ENCODE measurements around the gene BOLA3. TPM values are rescaled to one million over a fixed set of nuclear protein-coding genes. Genes with fewer than 3 reads are reported as not detected.
"Not testable (repeated sequence)": the region's sequence is repeated elsewhere in the genome, so short reads cannot be mapped to it uniquely, and the experiment has no call there.

BOLA3 gene
- polyA plus RNA-seq, 1 donor from 2014 or later = 89.1 TPM

DNA sequence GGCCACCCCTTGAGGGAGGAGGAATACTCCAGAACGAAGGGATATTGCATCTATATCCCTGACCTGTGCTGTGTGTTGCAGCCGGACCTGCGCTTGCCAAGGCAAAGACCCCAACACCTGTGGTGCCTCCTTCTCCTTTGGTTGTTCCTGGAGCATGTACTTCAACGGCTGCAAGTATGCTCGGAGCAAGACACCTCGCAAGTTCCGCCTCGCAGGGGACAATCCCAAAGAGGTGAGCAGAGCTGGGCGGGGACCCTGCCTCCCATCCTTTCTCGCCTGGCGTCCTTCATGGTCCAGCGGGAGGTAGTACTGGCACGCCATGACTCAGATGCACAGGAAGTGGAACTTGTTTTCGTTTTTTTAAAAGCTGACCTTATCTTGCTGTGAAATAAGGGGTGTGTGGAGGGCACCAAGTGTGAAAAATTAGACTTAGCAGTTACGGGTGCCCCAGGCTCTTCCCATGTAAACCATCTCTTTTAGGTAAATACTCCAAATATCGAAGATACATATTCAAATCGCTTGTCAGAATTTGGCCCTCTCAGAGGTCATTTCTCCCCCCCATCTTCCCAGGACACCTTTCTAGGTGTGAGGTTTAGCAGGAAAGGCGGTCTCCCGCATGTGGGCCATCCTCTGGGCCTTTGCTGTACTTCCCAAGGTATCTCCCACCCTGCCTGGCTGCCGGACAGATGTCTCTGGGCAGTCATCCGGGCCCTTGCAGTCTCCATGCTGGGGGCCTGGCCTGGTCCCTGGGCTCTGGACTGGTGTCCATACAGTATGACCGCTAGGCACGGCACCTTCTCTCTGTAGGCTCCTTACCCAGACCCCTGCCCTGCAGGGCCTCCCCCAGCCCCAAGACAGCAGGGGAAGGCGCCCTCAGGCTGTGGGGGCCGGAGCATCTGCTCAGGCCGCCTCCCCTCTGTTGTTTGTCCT, 57.6 kb downstream of the BOLA3 start:
- H3K9me3 ChIP-seq (ENCODE audit: low read length) = no peaks in the 10 kb centered on the region
- TF ChIP-seq SMC3 (conservative IDR thresholded peaks at IDR 0.05; ENCODE audit: poor library complexity) = no peak
- TF ChIP-seq TAF1 (IDR thresholded peaks at IDR 0.05; ENCODE audit: low read depth) = no peak
- TF ChIP-seq EP300 (conservative IDR thresholded peaks at IDR 0.05; ENCODE audit: poor library complexity, severe bottlenecking) = no peak
- no peak for TF ChIP-seq POLR2AphosphoS5 (IDR thresholded peaks at IDR 0.05)
- TF ChIP-seq, protein P1, sequence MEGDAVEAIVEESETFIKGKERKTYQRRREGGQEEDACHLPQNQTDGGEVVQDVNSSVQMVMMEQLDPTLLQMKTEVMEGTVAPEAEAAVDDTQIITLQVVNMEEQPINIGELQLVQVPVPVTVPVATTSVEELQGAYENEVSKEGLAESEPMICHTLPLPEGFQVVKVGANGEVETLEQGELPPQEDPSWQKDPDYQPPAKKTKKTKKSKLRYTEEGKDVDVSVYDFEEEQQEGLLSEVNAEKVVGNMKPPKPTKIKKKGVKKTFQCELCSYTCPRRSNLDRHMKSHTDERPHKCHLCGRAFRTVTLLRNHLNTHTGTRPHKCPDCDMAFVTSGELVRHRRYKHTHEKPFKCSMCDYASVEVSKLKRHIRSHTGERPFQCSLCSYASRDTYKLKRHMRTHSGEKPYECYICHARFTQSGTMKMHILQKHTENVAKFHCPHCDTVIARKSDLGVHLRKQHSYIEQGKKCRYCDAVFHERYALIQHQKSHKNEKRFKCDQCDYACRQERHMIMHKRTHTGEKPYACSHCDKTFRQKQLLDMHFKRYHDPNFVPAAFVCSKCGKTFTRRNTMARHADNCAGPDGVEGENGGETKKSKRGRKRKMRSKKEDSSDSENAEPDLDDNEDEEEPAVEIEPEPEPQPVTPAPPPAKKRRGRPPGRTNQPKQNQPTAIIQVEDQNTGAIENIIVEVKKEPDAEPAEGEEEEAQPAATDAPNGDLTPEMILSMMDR (IDR thresholded peaks at IDR 0.05; ENCODE audit: poor library complexity, severe bottlenecking) = no peak
- TF ChIP-seq RAD21 (conservative IDR thresholded peaks at IDR 0.05) = no peak
- no peak for TF ChIP-seq EZH2 (IDR thresholded peaks at IDR 0.05; ENCODE audit: borderline replicate concordance, insufficient read depth, low read length, poor library complexity, severe bottlenecking)
- TF ChIP-seq, protein P2, sequence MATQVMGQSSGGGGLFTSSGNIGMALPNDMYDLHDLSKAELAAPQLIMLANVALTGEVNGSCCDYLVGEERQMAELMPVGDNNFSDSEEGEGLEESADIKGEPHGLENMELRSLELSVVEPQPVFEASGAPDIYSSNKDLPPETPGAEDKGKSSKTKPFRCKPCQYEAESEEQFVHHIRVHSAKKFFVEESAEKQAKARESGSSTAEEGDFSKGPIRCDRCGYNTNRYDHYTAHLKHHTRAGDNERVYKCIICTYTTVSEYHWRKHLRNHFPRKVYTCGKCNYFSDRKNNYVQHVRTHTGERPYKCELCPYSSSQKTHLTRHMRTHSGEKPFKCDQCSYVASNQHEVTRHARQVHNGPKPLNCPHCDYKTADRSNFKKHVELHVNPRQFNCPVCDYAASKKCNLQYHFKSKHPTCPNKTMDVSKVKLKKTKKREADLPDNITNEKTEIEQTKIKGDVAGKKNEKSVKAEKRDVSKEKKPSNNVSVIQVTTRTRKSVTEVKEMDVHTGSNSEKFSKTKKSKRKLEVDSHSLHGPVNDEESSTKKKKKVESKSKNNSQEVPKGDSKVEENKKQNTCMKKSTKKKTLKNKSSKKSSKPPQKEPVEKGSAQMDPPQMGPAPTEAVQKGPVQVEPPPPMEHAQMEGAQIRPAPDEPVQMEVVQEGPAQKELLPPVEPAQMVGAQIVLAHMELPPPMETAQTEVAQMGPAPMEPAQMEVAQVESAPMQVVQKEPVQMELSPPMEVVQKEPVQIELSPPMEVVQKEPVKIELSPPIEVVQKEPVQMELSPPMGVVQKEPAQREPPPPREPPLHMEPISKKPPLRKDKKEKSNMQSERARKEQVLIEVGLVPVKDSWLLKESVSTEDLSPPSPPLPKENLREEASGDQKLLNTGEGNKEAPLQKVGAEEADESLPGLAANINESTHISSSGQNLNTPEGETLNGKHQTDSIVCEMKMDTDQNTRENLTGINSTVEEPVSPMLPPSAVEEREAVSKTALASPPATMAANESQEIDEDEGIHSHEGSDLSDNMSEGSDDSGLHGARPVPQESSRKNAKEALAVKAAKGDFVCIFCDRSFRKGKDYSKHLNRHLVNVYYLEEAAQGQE (IDR thresholded peaks at IDR 0.05; ENCODE audit: borderline replicate concordance) = no peak
- TF ChIP-seq MXI1 (conservative IDR thresholded peaks at IDR 0.05; ENCODE audit: poor library complexity, severe bottlenecking) = no peak
- no peak overlapping the region for H3K4me3 ChIP-seq (ENCODE audit: low read length)
- peaks cover 31% of the 10 kb centered on the region for H3K36me3 ChIP-seq (ENCODE audit: insufficient read depth, low read length)
- H3K27me3 ChIP-seq (ENCODE audit: insufficient read depth, low read depth, low read length) = no peaks in the 10 kb centered on the region
- H3K27ac ChIP-seq (ENCODE audit: low read length) = no peak overlapping the region
- no peak overlapping the region for H3K4me2 ChIP-seq (ENCODE audit: low read length)
- no peaks in the 10 kb centered on the region for H3F3A ChIP-seq (ENCODE audit: insufficient read depth, low read length, poor library complexity, severe bottlenecking)
- H3K9me2 ChIP-seq (ENCODE audit: insufficient read depth, low read length) = no peaks in the 10 kb centered on the region
- no peak overlapping the region for H3K9ac ChIP-seq (ENCODE audit: low read length)
- H3K79me2 ChIP-seq (replicated peaks; ENCODE audit: insufficient read depth, low read length) = no peaks in the 10 kb centered on the region
- no peak overlapping the region for H2AFZ ChIP-seq (ENCODE audit: low read depth, low read length)
- no peaks in the 10 kb centered on the region for H4K20me1 ChIP-seq (ENCODE audit: insufficient read depth)

GRCh38 chr2:74088676-74089075, 59.0 kb downstream of the BOLA3 start:
- not testable (repeated sequence) for H3F3A ChIP-seq (ENCODE audit: insufficient read depth, low read length, poor library complexity, severe bottlenecking); H3K27ac ChIP-seq (ENCODE audit: low read length); H4K20me1 ChIP-seq (ENCODE audit: insufficient read depth); H3K4me3 ChIP-seq (ENCODE audit: low read length); H3K9me2 ChIP-seq (ENCODE audit: insufficient read depth, low read length); H3K9ac ChIP-seq (ENCODE audit: low read length); H3K79me2 ChIP-seq (replicated peaks; ENCODE audit: insufficient read depth, low read length); H2AFZ ChIP-seq (ENCODE audit: low read depth, low read length); H3K27me3 ChIP-seq (ENCODE audit: insufficient read depth, low read depth, low read length); H3K9me3 ChIP-seq (ENCODE audit: low read length); H3K4me2 ChIP-seq (ENCODE audit: low read length)
- H3K36me3 ChIP-seq (ENCODE audit: insufficient read depth, low read length) = peaks cover 24% of the 10 kb centered on the region
